Measurements from ENCODE around the gene IL25.
A peak's percentile ranks its signal among the peaks of the same experiment; 100 is the strongest.

Gene IL25

GRCh38 chr14:23347406-23348296 lies 25.0 kb upstream of the IL25 start:
- H3K9me3 ChIP-seq (ENCODE audit: low read length) = peaks cover 2% of the 10 kb centered on the region
- no peaks in the 10 kb centered on the region for H3K27me3 ChIP-seq (ENCODE audit: insufficient read depth, low read length)
- H3K4me3 ChIP-seq (ENCODE audit: low read length) = no peak overlapping the region
- H3K4me1 ChIP-seq (ENCODE audit: insufficient read depth, low read length) = peaks cover 7% of the 10 kb centered on the region
- H3K36me3 ChIP-seq (ENCODE audit: insufficient read depth, low read length) = no peaks in the 10 kb centered on the region
- H2AFZ ChIP-seq (ENCODE audit: low read depth, low read length) = no peak overlapping the region

GRCh38 chr14:23348297-23348655 lies 24.3 kb upstream of the IL25 start:
- H3K36me3 ChIP-seq (ENCODE audit: insufficient read depth, low read length) = no peaks in the 10 kb centered on the region
- H2AFZ ChIP-seq (ENCODE audit: low read depth, low read length) = no peak overlapping the region
- H3K4me3 ChIP-seq (ENCODE audit: low read length) = no peak overlapping the region
- peaks cover 2% of the 10 kb centered on the region for H3K9me3 ChIP-seq (ENCODE audit: low read length)
- peaks cover 7% of the 10 kb centered on the region for H3K4me1 ChIP-seq (ENCODE audit: insufficient read depth, low read length)
- H3K27me3 ChIP-seq (ENCODE audit: insufficient read depth, low read length) = no peaks in the 10 kb centered on the region

- Histone ChIP-seq H2AFZ (ENCODE audit: low read depth, low read length) (no peak overlapping the region), H3K27me3 (ENCODE audit: insufficient read depth, low read length) (no peaks in the 10 kb centered on the region), H3K4me3 (ENCODE audit: low read length) (no peak overlapping the region), H3K36me3 (ENCODE audit: insufficient read depth, low read length) (no peaks in the 10 kb centered on the region), H3K9me3 (ENCODE audit: low read length) (no peaks in the 10 kb centered on the region), H3K4me1 (ENCODE audit: insufficient read depth, low read length) (peaks cover 7% of the 10 kb centered on the region)
Measured at GRCh38 chr14:23349156-23349845, 23.3 kb upstream of the IL25 start.

DNA sequence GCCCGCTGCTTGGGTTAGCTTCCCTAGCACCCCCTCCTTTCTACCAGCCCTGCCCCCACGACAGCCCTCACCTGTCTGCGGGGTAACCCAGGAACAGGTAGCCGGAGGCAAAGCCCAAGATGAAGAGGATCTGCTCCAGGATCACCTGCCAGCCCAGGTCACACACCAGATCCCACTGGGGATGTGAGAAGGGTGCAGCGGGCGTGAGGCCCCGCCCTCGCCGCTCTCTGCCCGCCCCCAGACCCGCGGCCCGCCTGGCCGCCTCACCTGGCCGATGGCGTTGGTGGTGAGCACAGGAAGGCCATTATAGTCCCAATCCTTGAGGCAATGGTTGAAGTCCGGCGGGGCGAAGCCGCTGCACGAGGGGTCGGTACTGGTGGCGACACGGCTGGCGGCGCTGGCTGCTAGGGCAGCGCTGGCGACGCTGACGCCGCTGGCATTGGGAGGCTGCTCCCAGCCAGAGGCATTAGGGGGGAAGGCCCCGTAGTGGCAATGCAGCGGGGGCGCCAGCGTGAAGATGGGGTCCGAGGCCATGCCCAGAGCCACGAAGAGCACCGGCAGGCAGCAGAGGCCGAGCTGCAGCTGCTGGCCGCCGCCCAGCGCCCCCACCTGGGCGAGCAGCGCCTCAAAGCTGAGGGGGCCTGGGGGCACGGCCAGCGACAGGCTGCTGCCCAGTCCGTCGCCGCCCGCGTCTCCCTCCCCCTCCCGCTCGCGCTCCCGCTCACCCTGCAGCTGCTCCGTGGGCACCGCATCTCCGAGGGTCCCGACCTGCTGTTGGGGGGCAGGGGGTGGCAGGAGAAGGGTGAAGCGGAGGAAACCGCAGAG lies 20.7 kb upstream of the IL25 start:
- Histone ChIP-seq H2AFZ (ENCODE audit: low read depth, low read length) (peak overlapping the region; percentile 74), H3K27me3 (ENCODE audit: insufficient read depth, low read length) (no peaks in the 10 kb centered on the region), H3K4me1 (ENCODE audit: insufficient read depth, low read length) (peaks cover 7% of the 10 kb centered on the region), H3K36me3 (ENCODE audit: insufficient read depth, low read length) (peaks cover 6% of the 10 kb centered on the region), H3K9me3 (ENCODE audit: low read length) (no peaks in the 10 kb centered on the region), H3K4me3 (ENCODE audit: low read length) (peak overlapping the region; percentile 63)

DNA sequence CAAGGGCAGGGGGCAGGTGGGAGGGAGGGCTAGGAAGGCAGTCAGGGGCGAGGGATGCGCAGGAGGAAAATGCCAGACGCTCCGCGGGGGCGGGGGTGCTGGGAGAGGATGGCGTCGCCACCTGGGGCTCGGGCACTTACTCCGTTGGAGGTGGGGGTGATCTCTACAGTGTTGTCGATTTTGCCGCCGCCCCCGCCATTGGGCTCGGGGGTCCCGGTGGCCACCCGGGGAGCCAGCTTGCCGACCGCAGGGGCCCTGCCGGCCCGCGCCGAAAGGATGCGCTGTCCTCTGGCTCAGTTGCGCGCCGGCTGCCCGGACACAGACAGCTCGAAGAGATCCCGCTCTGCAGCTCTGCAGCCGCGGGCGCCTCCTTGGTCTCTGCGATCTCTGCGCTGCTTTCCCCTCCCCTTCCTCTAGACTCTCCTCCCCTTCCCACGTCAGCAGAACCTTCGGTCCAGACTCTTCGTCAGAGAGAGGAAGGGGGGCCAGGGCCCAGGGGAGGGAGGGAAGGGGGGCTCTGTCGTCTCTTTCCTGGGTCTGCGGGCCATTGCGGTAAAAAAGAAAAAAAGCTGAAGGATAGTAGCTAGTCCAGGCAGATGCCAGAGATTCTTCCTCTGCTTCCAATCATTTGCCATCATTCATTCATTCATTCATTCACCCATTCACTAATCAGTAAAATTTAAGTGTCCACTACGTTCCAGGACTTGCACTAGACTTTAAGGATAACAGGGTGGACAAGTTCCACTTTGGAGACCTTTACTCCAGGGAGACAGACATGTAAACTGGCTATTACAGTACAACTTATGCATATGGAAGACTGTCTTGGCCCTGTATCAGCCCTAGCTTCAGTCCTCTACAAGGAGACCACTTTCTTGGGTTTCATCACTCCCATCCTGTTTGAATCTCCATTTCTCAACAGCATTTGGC lies 19.8 kb upstream of the IL25 start, which contains the start of gene SLC22A17:
Gene SLC22A17, minus strand, starts transcription at position 382 of the 927 bp plus-strand sequence.
- peak within 1 kb of the TSS; percentile 63 for H3K4me3 ChIP-seq (ENCODE audit: low read length)
- H3K4me1 ChIP-seq (ENCODE audit: insufficient read depth, low read length) = peaks cover 7% of the 10 kb centered on the region
- peaks cover 15% of the 10 kb centered on the region for H3K36me3 ChIP-seq (ENCODE audit: insufficient read depth, low read length)
- H3K9me3 ChIP-seq (ENCODE audit: low read length) = no peaks in the 10 kb centered on the region
- peak within 1 kb of the TSS; percentile 74 for H2AFZ ChIP-seq (ENCODE audit: low read depth, low read length)
- H3K27me3 ChIP-seq (ENCODE audit: insufficient read depth, low read length) = no peaks in the 10 kb centered on the region

DNA sequence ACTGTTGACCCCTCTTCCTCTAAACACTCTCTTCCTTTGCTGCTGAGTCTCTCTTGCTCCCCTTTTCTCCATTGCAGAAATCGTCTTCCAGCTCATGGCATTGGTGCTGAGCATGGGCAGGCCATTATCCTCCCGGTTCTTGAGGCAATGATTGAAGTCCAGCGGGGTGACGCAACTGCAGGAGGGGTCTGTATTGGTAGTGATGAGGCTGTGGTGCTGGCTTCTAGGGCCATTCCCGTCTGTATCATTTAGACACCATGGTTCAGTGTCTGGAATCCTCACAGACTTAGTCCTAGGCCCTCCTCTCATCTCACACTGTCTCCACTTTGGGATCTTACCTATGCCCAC lies 19.2 kb upstream of the IL25 start:
- no peaks in the 10 kb centered on the region for H3K9me3 ChIP-seq (ENCODE audit: low read length)
- peak overlapping the region; percentile 63 for H3K4me3 ChIP-seq (ENCODE audit: low read length)

GRCh38 chr14:23354990-23355389 lies 17.6 kb upstream of the IL25 start:
- peaks cover 7% of the 10 kb centered on the region for H3K4me1 ChIP-seq (ENCODE audit: insufficient read depth, low read length)
- H3K27me3 ChIP-seq (ENCODE audit: insufficient read depth, low read length) = no peaks in the 10 kb centered on the region
- H3K4me3 ChIP-seq (ENCODE audit: low read length) = no peak overlapping the region
- no peaks in the 10 kb centered on the region for H3K9me3 ChIP-seq (ENCODE audit: low read length)
- H2AFZ ChIP-seq (ENCODE audit: low read depth, low read length) = no peak overlapping the region
- peaks cover 34% of the 10 kb centered on the region for H3K36me3 ChIP-seq (ENCODE audit: insufficient read depth, low read length)

More for the DNA sequence above, 19.2 kb upstream of the IL25 start:
- Histone ChIP-seq H3K27me3 (ENCODE audit: insufficient read depth, low read length) (no peaks in the 10 kb centered on the region), H3K4me1 (ENCODE audit: insufficient read depth, low read length) (peaks cover 7% of the 10 kb centered on the region), H3K36me3 (ENCODE audit: insufficient read depth, low read length) (peaks cover 21% of the 10 kb centered on the region), H2AFZ (ENCODE audit: low read depth, low read length) (no peak overlapping the region)

GRCh38 chr14:23355871-23356435 lies 16.7 kb upstream of the IL25 start:
- peaks cover 43% of the 10 kb centered on the region for H3K36me3 ChIP-seq (ENCODE audit: insufficient read depth, low read length)
- no peak overlapping the region for H2AFZ ChIP-seq (ENCODE audit: low read depth, low read length)
- no peaks in the 10 kb centered on the region for H3K27me3 ChIP-seq (ENCODE audit: insufficient read depth, low read length)
- no peak overlapping the region for H3K4me3 ChIP-seq (ENCODE audit: low read length)
- H3K4me1 ChIP-seq (ENCODE audit: insufficient read depth, low read length) = peaks cover 7% of the 10 kb centered on the region
- H3K9me3 ChIP-seq (ENCODE audit: low read length) = no peaks in the 10 kb centered on the region

DNA sequence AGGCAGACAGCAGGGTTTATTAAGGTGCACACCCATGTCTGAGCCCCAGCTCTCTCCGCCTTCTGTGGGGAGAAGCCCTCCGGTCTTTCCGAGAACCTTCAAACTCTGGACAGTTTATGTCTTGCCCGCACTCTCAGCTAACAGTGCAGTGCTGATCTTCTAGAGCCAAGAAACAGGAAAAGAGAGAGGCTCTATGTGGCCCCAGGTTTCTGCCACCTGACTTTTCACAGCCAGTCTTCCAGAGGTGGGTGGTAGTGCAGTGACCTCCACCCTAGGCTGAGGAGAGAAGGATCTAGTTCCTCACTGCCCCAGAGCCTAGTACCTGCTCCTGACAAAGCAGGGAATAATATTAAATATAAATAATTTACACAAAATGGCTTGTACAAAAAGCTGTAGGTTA lies 15.9 kb upstream of the IL25 start:
- H2AFZ ChIP-seq (ENCODE audit: low read depth, low read length) = no peak overlapping the region
- H3K4me3 ChIP-seq (ENCODE audit: low read length) = no peak overlapping the region
- peaks cover 50% of the 10 kb centered on the region for H3K36me3 ChIP-seq (ENCODE audit: insufficient read depth, low read length)
- peaks cover 7% of the 10 kb centered on the region for H3K4me1 ChIP-seq (ENCODE audit: insufficient read depth, low read length)
- H3K9me3 ChIP-seq (ENCODE audit: low read length) = no peaks in the 10 kb centered on the region
- H3K27me3 ChIP-seq (ENCODE audit: insufficient read depth, low read length) = no peaks in the 10 kb centered on the region

GRCh38 chr14:23357261-23357660 lies 15.3 kb upstream of the IL25 start:
- Histone ChIP-seq H2AFZ (ENCODE audit: low read depth, low read length) (no peak overlapping the region), H3K9me3 (ENCODE audit: low read length) (no peaks in the 10 kb centered on the region), H3K4me1 (ENCODE audit: insufficient read depth, low read length) (peaks cover 7% of the 10 kb centered on the region), H3K27me3 (ENCODE audit: insufficient read depth, low read length) (no peaks in the 10 kb centered on the region), H3K4me3 (ENCODE audit: low read length) (no peak overlapping the region), H3K36me3 (ENCODE audit: insufficient read depth, low read length) (peaks cover 54% of the 10 kb centered on the region)

DNA sequence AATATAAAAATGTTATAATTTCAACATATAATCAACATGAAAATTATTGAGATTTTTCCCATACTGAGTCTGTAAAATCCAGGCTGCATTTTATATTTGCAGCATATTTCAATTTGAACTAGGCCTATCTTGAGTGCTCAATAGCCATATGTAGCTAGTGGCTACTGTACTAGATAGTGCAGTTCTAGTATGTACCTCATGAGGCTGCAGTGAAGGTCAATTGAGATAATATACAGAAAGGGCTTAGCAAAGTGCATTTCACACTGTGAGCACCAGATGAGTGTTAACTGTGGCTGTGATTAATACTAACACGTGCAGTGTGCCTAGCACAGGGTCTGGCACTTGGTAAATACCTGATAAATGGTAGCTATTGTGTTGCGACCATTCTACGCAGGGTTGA lies 14.6 kb upstream of the IL25 start:
- no peaks in the 10 kb centered on the region for H3K9me3 ChIP-seq (ENCODE audit: low read length)
- peaks cover 55% of the 10 kb centered on the region for H3K36me3 ChIP-seq (ENCODE audit: insufficient read depth, low read length)
- peaks cover 8% of the 10 kb centered on the region for H3K4me1 ChIP-seq (ENCODE audit: insufficient read depth, low read length)
- no peak overlapping the region for H3K4me3 ChIP-seq (ENCODE audit: low read length)
- no peak overlapping the region for H2AFZ ChIP-seq (ENCODE audit: low read depth, low read length)
- H3K27me3 ChIP-seq (ENCODE audit: insufficient read depth, low read length) = no peaks in the 10 kb centered on the region

- Histone ChIP-seq H3K9me3 (ENCODE audit: low read length) (no peaks in the 10 kb centered on the region), H3K27me3 (ENCODE audit: insufficient read depth, low read length) (no peaks in the 10 kb centered on the region), H3K4me1 (ENCODE audit: insufficient read depth, low read length) (peaks cover 14% of the 10 kb centered on the region), H2AFZ (ENCODE audit: low read depth, low read length) (no peak overlapping the region), H3K4me3 (ENCODE audit: low read length) (no peak overlapping the region), H3K36me3 (ENCODE audit: insufficient read depth, low read length) (peaks cover 59% of the 10 kb centered on the region)
Measured at GRCh38 chr14:23358553-23359166, 13.9 kb upstream of the IL25 start.
